GM06990 (cell line): Measurements from ENCODE around the gene GLIS1.

ENCODE experiments used
- DNase-seq: peaks from one replicate; pipeline ENCODE4 v3.0.0-alpha.2; 2011; ENCODE audit not compliant: insufficient read length; ENCODE audit errors: extremely low read depth
- H3K27me3 ChIP-seq: replicated peaks from 2 replicates; pipeline ENCODE4 v1.6.0; 2011; ENCODE audit warnings: low read length; ENCODE audit not compliant: control insufficient read depth, insufficient read depth
- H3K36me3 ChIP-seq: 2 replicates; pipeline ENCODE4 v1.5.1; 2011; ENCODE audit warnings: low read length; ENCODE audit not compliant: control insufficient read depth, insufficient read depth
- H3K4me3 ChIP-seq: replicated peaks from 2 replicates; pipeline ENCODE4 v1.5.1; 2011; ENCODE audit warnings: low read depth, mild to moderate bottlenecking, control low read depth, low read length
- TF ChIP-seq, protein P1 (sequence below): IDR thresholded peaks from 2 replicates; pipeline ENCODE4 v1.5.1; 2011; ENCODE audit warnings: low read length, control low read depth, mild to moderate bottlenecking, inconsistent platforms; ENCODE audit not compliant: insufficient read depth, poor library complexity, severe bottlenecking

GLIS1 gene

DNA sequence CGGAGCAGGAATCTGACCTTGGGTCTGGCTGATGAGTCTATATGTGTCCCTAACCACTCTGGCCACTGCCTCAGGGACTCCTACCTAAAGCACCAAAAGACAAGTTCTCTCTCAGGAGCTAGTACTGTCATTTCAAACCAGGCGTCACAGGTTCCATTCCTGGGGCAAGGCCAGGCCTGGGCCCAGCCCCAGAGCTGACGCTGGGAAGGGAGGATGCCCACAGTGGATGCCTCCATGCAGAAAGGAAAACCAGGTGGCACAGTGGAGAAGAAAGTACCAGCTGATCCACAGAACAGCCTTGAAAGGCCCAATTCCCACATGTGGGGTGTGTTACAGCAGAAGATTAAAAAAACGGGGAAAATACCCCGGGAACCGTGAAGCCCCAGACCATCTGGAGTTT is 202.4 kb downstream of the GLIS1 start:
- no peak for DNase-seq
- Histone ChIP-seq H3K36me3 (no peaks in the 10 kb centered on the region), H3K27me3 (no peaks in the 10 kb centered on the region; the same call in none of the 2 replicates), H3K4me3 (no peak overlapping the region)
- TF ChIP-seq, protein P1, sequence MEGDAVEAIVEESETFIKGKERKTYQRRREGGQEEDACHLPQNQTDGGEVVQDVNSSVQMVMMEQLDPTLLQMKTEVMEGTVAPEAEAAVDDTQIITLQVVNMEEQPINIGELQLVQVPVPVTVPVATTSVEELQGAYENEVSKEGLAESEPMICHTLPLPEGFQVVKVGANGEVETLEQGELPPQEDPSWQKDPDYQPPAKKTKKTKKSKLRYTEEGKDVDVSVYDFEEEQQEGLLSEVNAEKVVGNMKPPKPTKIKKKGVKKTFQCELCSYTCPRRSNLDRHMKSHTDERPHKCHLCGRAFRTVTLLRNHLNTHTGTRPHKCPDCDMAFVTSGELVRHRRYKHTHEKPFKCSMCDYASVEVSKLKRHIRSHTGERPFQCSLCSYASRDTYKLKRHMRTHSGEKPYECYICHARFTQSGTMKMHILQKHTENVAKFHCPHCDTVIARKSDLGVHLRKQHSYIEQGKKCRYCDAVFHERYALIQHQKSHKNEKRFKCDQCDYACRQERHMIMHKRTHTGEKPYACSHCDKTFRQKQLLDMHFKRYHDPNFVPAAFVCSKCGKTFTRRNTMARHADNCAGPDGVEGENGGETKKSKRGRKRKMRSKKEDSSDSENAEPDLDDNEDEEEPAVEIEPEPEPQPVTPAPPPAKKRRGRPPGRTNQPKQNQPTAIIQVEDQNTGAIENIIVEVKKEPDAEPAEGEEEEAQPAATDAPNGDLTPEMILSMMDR = no peak

DNA sequence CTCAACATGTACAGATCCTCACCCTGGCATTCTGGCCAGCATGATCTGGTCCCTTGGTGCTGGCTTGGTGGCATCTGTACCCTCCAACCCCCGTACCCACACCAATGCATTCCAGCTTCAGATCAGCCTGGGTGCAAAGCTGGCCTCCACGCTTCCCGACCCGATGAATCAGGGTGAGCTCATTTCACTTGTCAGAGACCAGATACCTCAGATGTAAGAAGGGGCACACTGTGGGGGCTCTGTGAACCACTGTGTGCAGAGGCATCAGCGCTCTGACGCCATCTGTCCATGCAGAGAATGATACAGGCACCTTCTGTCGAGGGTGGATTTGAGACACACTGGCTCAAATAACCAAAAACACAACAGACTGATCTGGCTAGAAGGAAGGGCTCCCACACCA is 203.1 kb downstream of the GLIS1 start:
- TF ChIP-seq, protein P1 = no peak
- no peak for DNase-seq
- no peaks in the 10 kb centered on the region; the same call in none of the 2 replicates for H3K27me3 ChIP-seq

DNA sequence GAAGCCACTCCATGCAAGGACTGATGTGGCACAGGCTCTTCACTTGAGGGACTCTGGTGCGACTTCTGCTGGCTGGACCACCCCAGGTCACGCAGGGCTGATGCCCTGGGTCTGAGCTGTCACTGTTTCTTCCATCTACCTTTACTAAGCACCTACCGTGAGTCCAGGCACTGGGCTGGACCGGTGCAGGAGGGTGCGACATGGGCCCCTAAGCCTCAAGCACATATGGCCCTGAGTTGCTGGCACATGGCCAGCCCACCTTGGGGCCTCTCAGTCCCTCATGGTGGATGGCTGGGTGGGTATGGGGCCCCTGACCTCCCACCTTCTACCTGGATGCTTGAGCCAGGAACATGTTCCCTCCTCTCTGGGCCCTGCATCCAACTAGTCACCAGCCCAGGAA is 203.7 kb downstream of the GLIS1 start:
- TF ChIP-seq, protein P1 = no peak
- no peaks in the 10 kb centered on the region for H3K36me3 ChIP-seq
- H3K4me3 ChIP-seq = no peak overlapping the region
- DNase-seq = no peak
- peaks cover 1% of the 10 kb centered on the region for H3K27me3 ChIP-seq

More for the DNA sequence above, 203.1 kb downstream of the GLIS1 start:
- no peak overlapping the region for H3K4me3 ChIP-seq
- H3K36me3 ChIP-seq = no peaks in the 10 kb centered on the region

DNA sequence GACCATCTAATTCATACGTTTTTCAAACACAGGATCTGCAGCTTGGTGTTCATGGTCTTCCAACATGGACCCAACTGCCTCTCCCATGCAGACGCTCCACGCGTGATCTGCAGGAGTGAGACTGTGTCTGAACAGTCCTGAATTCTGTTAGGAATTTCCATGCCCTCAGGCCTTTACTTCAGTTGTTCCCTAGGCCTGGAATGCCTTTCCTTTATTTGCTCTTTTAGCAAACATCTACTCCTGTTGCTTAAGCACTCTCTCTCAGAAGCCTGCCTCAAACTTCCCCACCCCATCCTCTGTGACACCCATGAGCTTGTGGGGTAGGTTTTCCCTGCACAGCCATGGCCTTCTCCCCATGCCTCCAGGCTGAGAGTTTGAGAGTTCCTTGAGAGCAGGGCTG is 206.1 kb downstream of the GLIS1 start:
- no peak for DNase-seq
- H3K36me3 ChIP-seq = no peaks in the 10 kb centered on the region
- TF ChIP-seq, protein P1 = no peak
- peaks cover 1% of the 10 kb centered on the region for H3K27me3 ChIP-seq
- H3K4me3 ChIP-seq = no peak overlapping the region

DNA sequence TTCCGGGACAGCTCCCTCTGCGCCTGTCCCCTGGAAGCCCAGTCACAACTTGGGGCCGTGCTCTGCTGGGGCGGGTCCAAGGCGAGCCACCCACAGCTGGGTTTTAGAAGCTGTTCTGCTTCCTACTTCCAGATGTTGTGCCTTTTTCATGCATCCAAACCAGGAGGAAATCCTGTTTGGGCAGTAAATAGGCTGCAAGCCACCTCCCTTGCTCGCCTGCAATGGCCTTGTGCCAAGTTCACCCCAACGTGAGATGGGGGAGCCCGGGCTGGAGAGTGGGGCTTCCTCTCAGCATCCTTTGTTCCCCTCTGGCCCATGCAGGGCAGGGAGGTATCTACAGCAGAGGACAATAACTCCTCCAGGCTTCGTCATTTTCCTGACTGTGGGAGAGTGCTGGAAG is 206.6 kb downstream of the GLIS1 start:
- H3K27me3 ChIP-seq = peaks cover 1% of the 10 kb centered on the region
- H3K4me3 ChIP-seq = no peak overlapping the region
- no peaks in the 10 kb centered on the region for H3K36me3 ChIP-seq
- DNase-seq = no peak
- TF ChIP-seq, protein P1 = no peak

DNA sequence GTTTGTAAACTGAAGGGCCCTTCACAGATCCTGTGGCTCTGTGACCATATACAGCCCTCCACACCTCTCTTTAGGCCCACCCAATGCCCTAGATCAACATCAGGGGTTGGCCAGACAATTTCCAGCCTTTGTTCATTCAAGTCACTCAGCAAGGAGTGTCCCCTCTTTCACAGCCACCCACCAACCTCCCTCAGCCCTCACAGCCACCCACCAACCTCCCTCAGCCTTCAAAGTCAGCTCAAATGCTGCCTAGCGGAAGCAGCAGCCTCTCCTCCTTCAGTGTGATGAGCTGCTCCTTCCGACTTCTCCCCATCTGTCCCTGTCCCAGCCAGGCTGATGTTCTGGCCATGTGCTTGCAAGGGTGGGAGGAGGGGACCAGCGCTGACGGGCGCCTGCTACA is 208.4 kb downstream of the GLIS1 start:
- Histone ChIP-seq H3K27me3 (peaks cover 1% of the 10 kb centered on the region), H3K36me3 (no peaks in the 10 kb centered on the region), H3K4me3 (no peak overlapping the region)
- no peak for DNase-seq
- TF ChIP-seq, protein P1 = no peak
